Skeletal muscle satellite cell (primary cell): ENCODE measurements around the gene TSPAN17.

Source experiments
- H3K27me3 ChIP-seq: 2 replicates; pipeline ENCODE4 v1.7.0; 2013; ENCODE audit warnings: low read length; ENCODE audit not compliant: control insufficient read depth, insufficient read depth
- H3K36me3 ChIP-seq: 2 replicates; pipeline ENCODE4 v1.7.0; 2013; ENCODE audit warnings: mild to moderate bottlenecking, control low read depth, low read length; ENCODE audit not compliant: insufficient read depth
- H3K4me1 ChIP-seq: 2 replicates; pipeline ENCODE4 v1.7.0; 2013; ENCODE audit warnings: low read length; ENCODE audit not compliant: control insufficient read depth, insufficient read depth
- H3K4me2 ChIP-seq: 2 replicates; pipeline ENCODE4 v1.7.0; 2013; ENCODE audit warnings: mild to moderate bottlenecking, low read length
- H3K4me3 ChIP-seq: 2 replicates; pipeline ENCODE4 v1.7.0; 2013; ENCODE audit warnings: low read length
- H3K9ac ChIP-seq: 2 replicates; pipeline ENCODE4 v1.7.0; 2013; ENCODE audit warnings: mild to moderate bottlenecking, low read depth, low read length, moderate library complexity
- H3K9me3 ChIP-seq: replicated peaks from 2 replicates; pipeline ENCODE4 v1.7.0; 2013; ENCODE audit warnings: mild to moderate bottlenecking, control low read depth, low read length

The TSPAN17 gene

DNA sequence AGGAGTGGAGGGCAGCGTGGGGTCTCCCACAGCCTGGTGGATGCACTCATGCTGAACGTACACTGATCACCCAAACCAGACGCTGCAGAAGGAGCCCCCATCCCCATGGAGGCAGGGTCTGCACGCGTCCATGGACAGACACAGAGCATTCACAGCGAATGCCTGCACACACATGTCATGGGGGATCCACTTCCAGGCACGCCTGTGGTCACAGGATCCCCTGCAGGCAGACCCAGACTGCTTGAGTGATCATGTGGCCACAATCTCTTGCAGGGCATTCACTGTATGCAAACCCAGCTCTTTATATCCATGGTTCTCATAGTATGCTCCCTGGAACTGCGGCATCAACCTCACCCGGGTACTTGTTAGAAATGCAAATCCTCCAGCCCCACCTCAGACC is 22.3 kb upstream of the TSPAN17 start:
- Histone ChIP-seq H3K36me3 (no peaks in the 10 kb centered on the region), H3K4me2 (no peak overlapping the region), H3K4me3 (no peak overlapping the region), H3K4me1 (peaks cover 23% of the 10 kb centered on the region), H3K9me3 (no peaks in the 10 kb centered on the region), H3K27me3 (peaks cover 80% of the 10 kb centered on the region), H3K9ac (no peak overlapping the region)

DNA sequence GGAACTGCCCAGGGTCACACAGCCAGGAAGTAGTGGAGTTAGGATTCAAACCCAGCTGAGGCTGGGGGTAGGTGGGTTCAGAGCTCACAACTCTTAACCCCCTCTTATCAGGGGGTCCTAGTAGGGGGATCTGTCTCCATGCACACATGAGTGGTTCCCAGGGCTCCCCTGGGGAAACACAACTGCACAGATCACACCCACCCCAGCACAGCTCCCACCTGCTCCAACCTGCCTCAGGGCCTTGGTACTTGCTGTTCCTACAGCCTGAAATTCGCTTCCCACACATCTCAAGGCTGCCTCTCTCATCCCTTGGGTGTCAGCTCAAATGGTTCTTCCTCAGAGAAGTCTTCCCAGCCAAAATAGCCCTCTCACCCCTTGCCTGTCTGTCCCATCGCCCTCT is 21.8 kb upstream of the TSPAN17 start:
- Histone ChIP-seq H3K9ac (no peak overlapping the region), H3K4me3 (no peak overlapping the region), H3K36me3 (no peaks in the 10 kb centered on the region), H3K9me3 (no peaks in the 10 kb centered on the region), H3K27me3 (peaks cover 80% of the 10 kb centered on the region), H3K4me1 (peaks cover 22% of the 10 kb centered on the region), H3K4me2 (no peak overlapping the region)

DNA sequence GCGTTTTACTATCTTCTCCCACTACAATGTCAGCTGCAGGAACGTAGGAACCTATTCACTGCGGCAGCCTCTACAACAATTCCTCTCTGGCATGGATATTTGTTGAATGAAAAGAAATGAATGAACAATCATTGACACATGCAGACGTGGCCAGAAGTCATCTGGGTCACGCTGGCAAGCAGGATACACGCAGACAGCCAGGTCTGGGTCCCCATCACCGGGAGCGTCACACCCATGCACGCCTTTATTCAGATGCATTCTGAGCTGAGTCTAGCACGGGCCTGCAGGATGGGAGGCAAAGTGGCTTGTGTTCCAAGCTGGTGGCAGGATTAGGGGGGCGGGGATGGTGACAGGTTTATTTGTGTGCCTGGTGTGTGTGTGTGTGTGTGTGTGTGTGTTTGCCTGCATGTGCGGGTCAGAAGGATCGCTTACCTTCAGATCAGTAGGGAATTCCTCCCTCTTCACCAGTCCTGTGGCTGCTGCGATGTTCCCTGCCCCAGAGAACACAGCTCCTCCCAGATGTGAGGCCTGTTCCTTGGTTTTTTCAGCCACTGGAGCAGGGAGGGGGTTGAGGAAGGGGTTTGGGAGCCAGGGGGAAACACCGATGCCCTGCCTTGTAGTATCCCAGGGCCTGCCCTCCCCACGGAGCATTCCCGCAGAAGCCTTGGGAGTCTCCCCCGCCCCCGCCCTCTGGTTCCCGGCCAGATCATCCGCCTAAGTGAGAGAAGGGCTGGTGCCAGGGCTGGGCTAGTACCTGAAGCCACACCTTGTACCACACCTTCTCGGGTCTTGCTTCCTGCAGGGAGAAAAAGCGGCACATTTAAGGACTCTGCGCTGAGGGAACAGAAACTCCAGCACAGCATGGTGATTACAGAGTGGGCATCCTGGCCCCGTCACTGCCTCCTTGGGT is 21.1 kb upstream of the TSPAN17 start:
- H3K9ac ChIP-seq: no peak overlapping the region
- H3K4me3 ChIP-seq: no peak overlapping the region
- H3K4me1 ChIP-seq: peaks cover 16% of the 10 kb centered on the region
- no peak overlapping the region for H3K4me2 ChIP-seq
- peaks cover 80% of the 10 kb centered on the region for H3K27me3 ChIP-seq
- no peaks in the 10 kb centered on the region for H3K36me3 ChIP-seq
- no peaks in the 10 kb centered on the region for H3K9me3 ChIP-seq

DNA sequence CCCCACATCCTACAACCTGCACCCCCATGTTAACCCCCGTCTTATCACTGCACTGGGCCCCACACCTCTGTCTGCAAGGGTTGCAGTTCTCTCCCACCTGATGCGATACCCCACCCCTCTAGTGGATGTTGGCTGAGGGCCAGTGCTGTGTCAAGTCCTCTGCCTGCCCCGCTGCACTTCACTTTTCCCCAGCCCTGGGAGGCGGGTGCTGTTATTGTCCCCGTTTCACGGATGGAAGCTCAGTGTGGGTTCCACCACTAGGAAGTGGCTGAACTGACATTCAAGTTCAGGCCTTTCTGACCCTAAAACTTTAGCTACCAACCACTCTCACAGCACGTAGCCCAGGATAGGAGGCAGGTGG is 20.4 kb upstream of the TSPAN17 start:
- H3K27me3 ChIP-seq: peaks cover 80% of the 10 kb centered on the region
- no peak overlapping the region for H3K9ac ChIP-seq
- H3K9me3 ChIP-seq: no peaks in the 10 kb centered on the region
- no peaks in the 10 kb centered on the region for H3K36me3 ChIP-seq
- H3K4me1 ChIP-seq: peaks cover 10% of the 10 kb centered on the region
- H3K4me3 ChIP-seq: no peak overlapping the region
- H3K4me2 ChIP-seq: no peak overlapping the region

DNA sequence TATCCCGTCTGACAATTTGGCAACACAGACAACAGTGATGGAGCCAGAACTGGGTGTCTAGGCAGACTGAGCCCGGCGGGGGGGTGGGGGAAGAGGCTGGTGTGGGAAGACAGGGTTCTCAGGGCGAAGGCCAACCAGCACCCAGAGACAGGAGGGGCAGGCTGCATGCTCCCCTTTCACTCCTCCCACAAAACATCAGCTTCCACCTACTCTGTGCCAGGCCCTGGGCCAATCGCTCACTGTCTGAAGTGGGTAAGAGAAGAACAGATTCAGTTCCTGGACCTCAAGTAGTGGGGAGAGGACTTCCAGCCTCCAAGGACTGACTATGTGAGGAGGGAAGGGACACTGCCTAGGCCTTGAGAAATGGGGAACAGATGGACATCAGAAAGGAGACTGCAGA is 19.7 kb upstream of the TSPAN17 start:
- H3K4me1 ChIP-seq: peaks cover 8% of the 10 kb centered on the region
- H3K4me3 ChIP-seq: no peak overlapping the region
- peaks cover 82% of the 10 kb centered on the region for H3K27me3 ChIP-seq
- no peak overlapping the region for H3K4me2 ChIP-seq
- no peaks in the 10 kb centered on the region for H3K36me3 ChIP-seq
- no peaks in the 10 kb centered on the region for H3K9me3 ChIP-seq
- no peak overlapping the region for H3K9ac ChIP-seq

DNA sequence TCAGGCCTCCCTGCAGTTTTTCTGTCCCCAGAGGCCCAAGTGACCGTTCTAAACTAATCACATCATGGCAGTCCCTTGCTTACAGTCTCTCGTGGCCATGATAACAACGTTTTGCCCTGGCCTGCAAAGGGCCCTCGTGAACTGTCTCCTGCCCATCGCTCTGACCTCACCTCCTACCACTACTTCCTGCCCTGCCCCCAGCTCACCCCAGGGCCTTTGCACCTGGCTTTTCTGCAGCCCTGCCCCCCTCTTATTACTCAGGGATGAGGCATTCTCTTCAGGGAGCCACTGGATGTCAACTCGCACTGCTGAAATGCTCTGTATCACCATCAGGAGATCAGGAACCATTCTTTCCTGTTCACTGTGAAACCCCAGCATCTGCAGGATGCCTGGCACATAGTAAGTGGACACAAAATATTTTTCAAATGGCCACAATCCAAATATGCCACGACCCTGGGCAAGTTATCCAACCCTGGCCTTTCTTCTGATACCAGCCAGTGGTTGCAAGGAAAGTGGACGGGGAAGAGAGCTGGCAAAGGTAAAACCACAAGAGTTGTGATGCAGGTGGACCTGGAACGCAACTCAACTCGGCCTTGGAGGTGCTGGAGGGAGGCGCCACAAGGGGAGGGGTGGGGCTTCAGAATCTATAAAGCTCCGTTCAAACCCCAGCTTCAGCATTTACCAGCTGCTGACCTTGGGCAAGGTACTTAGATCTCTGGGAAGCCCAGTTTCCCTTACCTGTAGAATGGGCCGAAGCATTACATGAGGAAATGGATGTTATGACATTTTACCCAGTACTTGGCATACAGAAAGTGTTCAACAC is 18.7 kb upstream of the TSPAN17 start:
- no peaks in the 10 kb centered on the region for H3K9me3 ChIP-seq
- peaks cover 89% of the 10 kb centered on the region for H3K27me3 ChIP-seq
- H3K4me1 ChIP-seq: peaks cover 8% of the 10 kb centered on the region
- no peaks in the 10 kb centered on the region for H3K36me3 ChIP-seq
- H3K4me2 ChIP-seq: no peak overlapping the region
- no peak overlapping the region for H3K4me3 ChIP-seq
- H3K9ac ChIP-seq: no peak overlapping the region

DNA sequence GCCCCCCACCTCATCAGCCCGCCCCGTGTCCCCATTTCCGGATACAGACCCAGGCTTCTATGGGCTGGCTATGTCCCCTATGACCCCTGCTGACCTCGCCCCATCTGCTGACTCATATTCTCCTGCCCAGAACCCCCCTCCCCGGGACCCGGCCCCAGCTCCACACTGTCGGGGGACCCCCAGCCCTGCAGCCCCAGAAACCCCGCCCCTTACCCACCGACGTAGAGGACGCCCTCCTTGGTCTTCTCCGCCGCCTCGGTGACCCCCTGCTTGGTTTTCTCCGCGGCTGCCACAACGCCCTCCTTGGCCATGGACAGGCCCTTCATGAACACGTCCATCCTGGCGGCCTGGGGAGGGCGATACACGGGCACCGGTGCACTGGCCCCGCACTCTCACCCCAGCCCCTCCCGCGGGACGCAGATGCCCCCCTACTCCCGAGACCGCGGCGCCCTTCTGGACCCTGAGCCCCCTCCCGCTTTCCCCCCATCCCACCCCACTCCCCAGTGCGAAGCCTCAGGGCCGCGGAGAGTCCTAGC is 17.9 kb upstream of the TSPAN17 start:
- H3K27me3 ChIP-seq: peaks cover 89% of the 10 kb centered on the region
- peak overlapping the region; percentile 88 for H3K4me2 ChIP-seq
- H3K4me1 ChIP-seq: peaks cover 8% of the 10 kb centered on the region
- H3K9ac ChIP-seq: no peak overlapping the region
- no peak overlapping the region for H3K4me3 ChIP-seq
- no peaks in the 10 kb centered on the region for H3K36me3 ChIP-seq
- no peaks in the 10 kb centered on the region for H3K9me3 ChIP-seq

DNA sequence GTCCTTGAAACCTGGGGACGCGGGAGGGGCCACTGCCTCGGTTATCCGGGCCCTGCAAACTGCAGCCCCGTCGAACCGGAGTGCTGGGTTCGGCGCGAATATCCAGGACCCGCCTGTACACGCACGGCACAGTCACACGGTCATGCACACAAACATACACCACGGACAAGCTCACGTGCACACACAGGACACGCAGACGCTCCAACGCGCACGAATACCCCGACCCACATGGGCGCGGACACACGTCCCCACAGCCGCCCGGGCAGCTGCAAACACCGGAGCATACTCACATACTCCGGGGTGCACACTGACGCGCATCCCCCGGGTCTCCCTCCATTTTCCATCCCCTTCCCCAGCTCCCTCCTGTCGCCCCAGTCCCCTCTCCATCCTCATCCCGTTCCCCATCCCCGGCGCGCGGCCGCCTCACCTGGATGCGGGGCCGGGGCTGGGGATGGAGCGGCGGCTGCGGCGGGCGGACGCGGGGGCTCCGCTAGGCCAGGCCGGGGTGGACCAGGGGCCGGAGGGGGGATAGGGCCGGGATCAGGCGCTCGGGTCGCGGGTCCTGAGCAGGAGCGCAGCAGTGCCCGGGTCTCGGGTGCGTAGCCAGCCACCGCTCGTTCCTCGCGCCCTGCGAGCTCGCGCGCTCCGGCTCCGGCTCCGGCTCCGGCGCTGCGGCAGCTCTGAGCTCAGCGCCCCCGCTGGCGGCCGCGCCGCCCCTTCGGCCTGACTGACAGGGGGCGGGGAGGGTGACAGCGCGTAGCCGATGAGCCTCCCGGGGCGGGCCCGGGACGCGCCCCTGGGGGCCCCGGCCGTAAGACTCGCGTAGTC is 17.2 kb upstream of the TSPAN17 start, which contains the start of the genes EIF4E1B and SNCB:
Gene EIF4E1B, plus strand, starts transcription at position 823 of the 828 bp plus-strand sequence. CDS start 12,113 bp downstream, outside the sequence.
Gene SNCB, minus strand, starts transcription at position 682 of the 828 bp plus-strand sequence. CDS start 880 bp downstream, outside the sequence.
- Histone ChIP-seq H3K4me3 (peak within 1 kb of the TSS; percentile 57), H3K9me3 (no peaks in the 10 kb centered on the region), H3K27me3 (peaks cover 89% of the 10 kb centered on the region), H3K36me3 (no peaks in the 10 kb centered on the region), H3K4me2 (peak within 1 kb of the TSS; percentile 88), H3K4me1 (peaks cover 8% of the 10 kb centered on the region), H3K9ac (no peak within 1 kb of the TSS)

DNA sequence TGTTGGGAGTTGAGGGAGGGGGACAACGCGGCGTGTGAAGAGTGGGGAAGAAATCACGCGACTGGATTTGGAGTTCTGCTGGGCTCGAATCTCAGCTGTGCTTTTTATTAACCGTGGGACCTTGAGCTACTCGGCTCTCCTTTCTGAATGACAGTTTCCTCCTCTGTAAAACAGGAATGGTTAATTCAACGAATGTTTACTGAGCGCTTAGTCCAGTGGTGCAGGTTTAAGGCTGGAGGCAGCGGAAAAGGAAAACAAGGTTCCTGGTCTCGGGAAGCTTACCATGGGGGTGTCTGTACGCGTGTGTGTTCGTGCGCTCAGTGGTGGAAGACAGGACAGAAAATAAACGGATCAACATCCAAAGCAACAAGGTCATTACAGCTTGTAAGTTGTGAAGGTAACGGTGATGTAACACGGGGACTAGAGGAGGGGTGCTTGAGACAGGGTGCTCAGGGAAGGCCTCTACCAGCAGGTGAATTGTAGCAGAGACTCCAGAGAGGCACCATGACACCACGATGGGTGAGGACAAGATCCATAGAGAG is 16.5 kb upstream of the TSPAN17 start:
- Histone ChIP-seq H3K4me1 (peaks cover 8% of the 10 kb centered on the region), H3K9me3 (peaks cover 3% of the 10 kb centered on the region), H3K9ac (no peak overlapping the region), H3K27me3 (peaks cover 88% of the 10 kb centered on the region), H3K4me2 (peak overlapping the region; percentile 88), H3K4me3 (peak overlapping the region; percentile 57), H3K36me3 (no peaks in the 10 kb centered on the region)

DNA sequence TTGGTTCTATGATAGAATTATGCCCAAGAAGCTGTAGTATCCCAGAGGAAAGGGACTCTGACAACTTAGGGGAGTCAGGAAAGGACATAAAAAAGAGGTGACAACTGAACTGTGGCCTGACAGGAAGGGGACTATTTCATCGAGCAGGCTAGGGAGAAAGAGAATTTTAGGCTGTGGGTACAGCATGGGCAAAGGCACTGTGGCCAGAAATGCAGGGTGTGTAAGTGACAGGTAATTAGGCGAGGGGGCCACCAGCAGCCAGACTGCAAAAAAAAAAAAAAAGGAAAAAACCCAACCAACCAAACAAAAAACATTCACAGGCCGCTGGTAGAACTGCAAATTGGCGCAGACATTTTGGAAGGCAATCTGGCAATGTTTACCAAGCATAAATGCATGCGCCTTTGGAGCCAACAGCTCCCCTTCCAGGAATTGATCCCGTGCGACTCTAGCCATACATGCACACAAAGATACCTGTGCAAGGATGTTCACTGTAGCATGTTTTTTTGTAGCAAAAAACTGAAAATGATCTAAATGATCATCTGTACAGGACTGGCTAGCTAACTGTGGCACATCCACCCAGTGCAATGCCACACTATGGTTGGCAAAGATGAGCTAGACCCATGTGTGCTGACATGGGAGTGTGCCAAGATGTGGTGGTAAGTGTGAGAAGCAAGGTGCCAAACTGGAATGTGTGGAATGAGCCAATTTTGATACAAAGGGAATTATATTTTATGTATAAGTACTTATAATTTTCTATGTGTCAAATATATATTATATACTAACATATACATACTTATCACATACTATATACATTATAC is 15.7 kb upstream of the TSPAN17 start:
- Histone ChIP-seq H3K27me3 (peaks cover 88% of the 10 kb centered on the region), H3K36me3 (no peaks in the 10 kb centered on the region), H3K4me1 (peaks cover 8% of the 10 kb centered on the region), H3K9me3 (peaks cover 3% of the 10 kb centered on the region), H3K4me3 (no peak overlapping the region), H3K4me2 (no peak overlapping the region), H3K9ac (no peak overlapping the region)
